Measurements from ENCODE around the gene RNF4. TPM values are rescaled to one million over a fixed set of nuclear protein-coding genes. Genes with fewer than 3 reads are reported as not detected.
A peak's percentile ranks its signal among the peaks of the same experiment; 100 is the strongest.

The RNF4 gene
- total and polyA plus RNA-seq, 9 donors = 27.0 to 72.1 (median 47.1) TPM

- peak in 1 of 5 donors; percentile 63 for DNase-seq
- intact Hi-C loops (cut with DNase I) = loop anchor here in 2 of 4 donors (5.0 to 10.0 kb wide), 2 partner anchors 224 to 227 kb away; no protein-coding TSS in a partner anchor
Measured at GRCh38 chr4:2441393-2442174, 27.3 kb upstream of the RNF4 start.

GRCh38 chr4:2442175-2442993 is 26.5 kb upstream of the RNF4 start:
- Histone ChIP-seq H3K27ac (no peak overlapping the region), H3K4me1 (ENCODE audit: insufficient read depth) (no peaks in the 10 kb centered on the region), H3K27me3 (no peaks in the 10 kb centered on the region), H3K9me3 (no peaks in the 10 kb centered on the region), H3K36me3 (no peaks in the 10 kb centered on the region), H3K4me3 (no peak overlapping the region)
- no peak for TF ChIP-seq POLR2A (IDR thresholded peaks at IDR 0.05)
- no peak for TF ChIP-seq CTCF (IDR thresholded peaks at IDR 0.05)
- TF ChIP-seq EP300 (IDR thresholded peaks at IDR 0.05) = no peak
- DNase-seq = no peak
- intact Hi-C loops (cut with DNase I) = loop anchor here in 2 of 4 donors (5.0 to 10.0 kb wide), 2 partner anchors 225 to 228 kb away; no protein-coding TSS in a partner anchor
- 71 to 73% (median 72%) methylated on average over 16 to 20 of the region's 20 CpGs for WGBS, 3 donors

More at GRCh38 chr4:2441393-2442174, 27.3 kb upstream of the RNF4 start:
- no peaks in the 10 kb centered on the region for H3K9me3 ChIP-seq
- no peaks in the 10 kb centered on the region for H3K27me3 ChIP-seq
- TF ChIP-seq POLR2A (IDR thresholded peaks at IDR 0.05) (no peak), CTCF (IDR thresholded peaks at IDR 0.05) (peak in 2 of 3 donors; percentile 24 to 30)
- WGBS, 3 donors = 46 to 59% (median 53%) methylated on average over 10 to 14 of the region's 14 CpGs
- H3K4me1 ChIP-seq (ENCODE audit: insufficient read depth) = no peaks in the 10 kb centered on the region
- H3K36me3 ChIP-seq = no peaks in the 10 kb centered on the region
- no peak overlapping the region for H3K27ac ChIP-seq
- no peak overlapping the region for H3K4me3 ChIP-seq

GRCh38 chr4:2443061-2443730 is 25.7 kb upstream of the RNF4 start:
- Histone ChIP-seq H3K27ac (no peak overlapping the region), H3K4me1 (ENCODE audit: insufficient read depth) (no peaks in the 10 kb centered on the region), H3K36me3 (no peaks in the 10 kb centered on the region), H3K4me3 (no peak overlapping the region), H3K27me3 (no peaks in the 10 kb centered on the region), H3K9me3 (no peaks in the 10 kb centered on the region)
- 85 to 89% (median 87%) methylated on average over 20 of the region's 20 CpGs for WGBS, 3 donors
- DNase-seq = no peak
- no peak for TF ChIP-seq EP300 (IDR thresholded peaks at IDR 0.05)
- TF ChIP-seq CTCF (IDR thresholded peaks at IDR 0.05) = no peak
- TF ChIP-seq POLR2A (IDR thresholded peaks at IDR 0.05) = no peak
- intact Hi-C loops (cut with DNase I) = loop anchor here in 2 of 4 donors (5.0 to 10.0 kb wide), 2 partner anchors 226 to 228 kb away; no protein-coding TSS in a partner anchor
